Umbilical cord (tissue), 2 donors: ENCODE measurements around the gene FOXS1. TPM values are rescaled to one million over a fixed set of nuclear protein-coding genes. Genes with fewer than 3 reads are reported as not detected.
A peak's percentile ranks its signal among the peaks of the same experiment; 100 is the strongest.
"Not testable (repeated sequence)": the region's sequence is repeated elsewhere in the genome, so short reads cannot be mapped to it uniquely, and the experiment has no call there.

Experiments used
- DNase-seq: peaks from one replicate; pipeline ENCODE4 v3.0.0-alpha.2; 2015; ENCODE audit warnings: low spot score
- total RNA-seq: library from RNA; depleted of rRNA; stranded (reverse); fragments of >200 nt; gene quantifications from one replicate; pipeline ENCODE4 v1.2.3, GENCODE V29; 2014; ENCODE audit warnings: low replicate concordance; ENCODE audit not compliant: insufficient read depth

The FOXS1 gene
- total RNA-seq, 1 donor from 2014 or later: 0.72 TPM

- no peak for DNase-seq
Observed at GRCh38 chr20:31823360-31824124, 21.9 kb downstream of the FOXS1 start.

- DNase-seq: peak; percentile 76
Observed at GRCh38 chr20:31822421-31823330, 22.7 kb downstream of the FOXS1 start.

- DNase-seq: no peak
Observed at GRCh38 chr20:31821427-31821826, 24.0 kb downstream of the FOXS1 start.

- DNase-seq: no peak
Observed at GRCh38 chr20:31820228-31820627, 25.2 kb downstream of the FOXS1 start.

- DNase-seq: no peak
Observed at GRCh38 chr20:31819083-31819784, 26.2 kb downstream of the FOXS1 start, which contains the start of gene MYLK2. Gene MYLK2, plus strand, starts transcription at chr20:31819356. Its CDS starts 225 bp downstream, at chr20:31819581.

- DNase-seq: no peak
Observed at GRCh38 chr20:31818376-31818908, 27.0 kb downstream of the FOXS1 start.

- no peak for DNase-seq
Observed at GRCh38 chr20:31817461-31817860, 27.9 kb downstream of the FOXS1 start.

- no peak for DNase-seq
Observed at GRCh38 chr20:31816221-31816620, 29.2 kb downstream of the FOXS1 start.

- DNase-seq: peak; percentile 62
Observed at GRCh38 chr20:31815408-31816188, 29.8 kb downstream of the FOXS1 start.

- not testable (repeated sequence) for DNase-seq
Observed at GRCh38 chr20:31814142-31814541, 31.3 kb downstream of the FOXS1 start.

- no peak for DNase-seq
Observed at GRCh38 chr20:31813611-31814010, 31.8 kb downstream of the FOXS1 start.

GRCh38 chr20:31811796-31812728, 33.3 kb downstream of the FOXS1 start:
- DNase-seq: peak; percentile 70

GRCh38 chr20:31811198-31811597, 34.2 kb downstream of the FOXS1 start:
- no peak for DNase-seq

- no peak for DNase-seq
Observed at GRCh38 chr20:31809661-31810060, 35.7 kb downstream of the FOXS1 start.

- no peak for DNase-seq
Observed at GRCh38 chr20:31808481-31808880, 36.9 kb downstream of the FOXS1 start.

- DNase-seq: no peak
Observed at GRCh38 chr20:31806564-31807355, 38.6 kb downstream of the FOXS1 start.

GRCh38 chr20:31803552-31804291, 41.7 kb downstream of the FOXS1 start:
- no peak for DNase-seq

- DNase-seq: no peak
Observed at GRCh38 chr20:31801508-31801907, 43.9 kb downstream of the FOXS1 start.
